GM10248 (cell line): Measurements from ENCODE around the gene RASSF3.

Experiments used
- CTCF ChIA-PET: fragments of 300-600 bp; sonication (Branson Sonifier 250); formaldehyde crosslinking; extraction: SDS; loops from one replicate; lab custom pipeline; 2021; ENCODE audit warnings: antibody characterized with exemption; lab: Yijun Ruan, JAX
- POLR2A ChIA-PET: fragments of 350-650 bp; sonication (Branson Sonifier 250); formaldehyde crosslinking; extraction: SDS; loops from one replicate; lab custom pipeline; 2020; ENCODE audit warnings: antibody characterized with exemption; lab: Yijun Ruan, JAX
- DNase-seq: peaks from one replicate; pipeline ENCODE4 v3.0.0; 2012; ENCODE audit errors: extremely low spot score
- TF ChIP-seq, protein P1 (sequence below): IDR thresholded peaks from 2 replicates; pipeline ENCODE4 v1.5.1; 2012; ENCODE audit warnings: mild to moderate bottlenecking, low read depth; ENCODE audit errors: extremely low read depth, missing control alignments, control extremely low read depth

RASSF3 gene

GRCh38 chr12:64742416-64742815 lies 132.1 kb downstream of the RASSF3 start:
- CTCF ChIA-PET: interaction anchor here (1.0 to 1.3 kb wide), 2 partner anchors 16 to 193 kb away, joined by 3 read pairs; no protein-coding TSS in a partner anchor
- DNase-seq: no peak
- TF ChIP-seq, protein P1, sequence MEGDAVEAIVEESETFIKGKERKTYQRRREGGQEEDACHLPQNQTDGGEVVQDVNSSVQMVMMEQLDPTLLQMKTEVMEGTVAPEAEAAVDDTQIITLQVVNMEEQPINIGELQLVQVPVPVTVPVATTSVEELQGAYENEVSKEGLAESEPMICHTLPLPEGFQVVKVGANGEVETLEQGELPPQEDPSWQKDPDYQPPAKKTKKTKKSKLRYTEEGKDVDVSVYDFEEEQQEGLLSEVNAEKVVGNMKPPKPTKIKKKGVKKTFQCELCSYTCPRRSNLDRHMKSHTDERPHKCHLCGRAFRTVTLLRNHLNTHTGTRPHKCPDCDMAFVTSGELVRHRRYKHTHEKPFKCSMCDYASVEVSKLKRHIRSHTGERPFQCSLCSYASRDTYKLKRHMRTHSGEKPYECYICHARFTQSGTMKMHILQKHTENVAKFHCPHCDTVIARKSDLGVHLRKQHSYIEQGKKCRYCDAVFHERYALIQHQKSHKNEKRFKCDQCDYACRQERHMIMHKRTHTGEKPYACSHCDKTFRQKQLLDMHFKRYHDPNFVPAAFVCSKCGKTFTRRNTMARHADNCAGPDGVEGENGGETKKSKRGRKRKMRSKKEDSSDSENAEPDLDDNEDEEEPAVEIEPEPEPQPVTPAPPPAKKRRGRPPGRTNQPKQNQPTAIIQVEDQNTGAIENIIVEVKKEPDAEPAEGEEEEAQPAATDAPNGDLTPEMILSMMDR: no peak
- POLR2A ChIA-PET: no interaction called here

DNA sequence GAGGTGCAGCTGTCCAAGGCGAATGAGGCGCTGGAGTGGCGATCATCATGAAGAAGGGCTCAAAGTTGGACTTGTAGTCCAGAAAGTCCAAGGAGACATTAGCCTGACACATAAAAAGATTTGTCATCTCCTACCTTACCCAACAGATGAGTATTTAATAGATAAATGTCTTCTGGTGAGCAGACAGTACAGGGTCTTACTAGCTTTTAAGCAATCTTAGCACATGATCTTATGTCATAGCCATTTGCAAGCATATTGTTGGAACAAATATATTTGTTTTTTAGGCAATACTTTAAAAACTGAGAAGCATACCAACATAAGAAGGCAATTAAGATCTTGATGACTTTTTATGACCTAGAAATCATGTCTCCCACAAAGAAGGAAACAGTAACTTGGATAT lies 132.9 kb downstream of the RASSF3 start:
- ChIA-PET POLR2A (no interaction called here), CTCF (interaction anchor here (1.0 to 2.6 kb wide), 4 partner anchors 14 to 194 kb away, joined by 3 to 8 read pairs (median 3); no protein-coding TSS in a partner anchor)
- TF ChIP-seq, protein P1: no peak
- DNase-seq: no peak

DNA sequence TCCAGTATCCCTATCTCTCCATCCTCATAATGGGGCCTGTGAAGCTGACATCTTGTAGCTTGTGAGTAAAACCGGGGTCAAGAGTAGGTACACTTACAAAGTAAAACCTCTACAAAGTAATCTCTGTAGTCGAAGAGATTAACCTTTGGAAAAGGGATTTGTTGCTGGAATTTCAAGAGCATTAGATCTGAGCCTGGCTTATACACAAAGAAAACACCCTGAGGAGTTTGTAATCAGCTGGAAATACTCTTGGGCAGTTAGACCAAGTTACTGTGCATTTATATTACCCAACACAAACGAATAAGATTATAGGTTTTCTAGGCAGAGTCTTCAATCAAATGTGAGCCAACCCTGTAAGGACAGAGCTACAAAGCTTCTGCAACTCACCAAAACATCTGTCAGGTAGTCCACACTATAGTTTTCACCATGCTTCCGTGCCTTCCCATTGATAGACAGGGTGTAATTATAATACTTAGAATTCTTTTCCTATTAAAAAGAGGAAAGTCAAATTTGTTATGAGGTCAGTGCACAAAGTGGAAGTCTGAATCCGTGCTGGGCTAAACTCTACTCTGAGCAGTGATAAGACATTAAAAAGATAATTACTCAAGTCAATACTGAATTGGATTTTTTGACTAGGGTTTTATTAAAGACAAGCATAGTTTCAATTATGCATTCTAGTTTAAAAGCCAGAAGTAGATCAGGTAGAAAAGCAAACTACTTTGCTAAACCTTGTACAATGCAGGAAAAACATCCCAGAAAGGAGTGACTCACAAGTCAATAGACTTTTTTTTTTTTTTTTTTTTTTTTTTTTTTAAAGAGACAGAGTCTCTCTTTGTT lies 134.3 kb downstream of the RASSF3 start:
- DNase-seq: no peak

DNA sequence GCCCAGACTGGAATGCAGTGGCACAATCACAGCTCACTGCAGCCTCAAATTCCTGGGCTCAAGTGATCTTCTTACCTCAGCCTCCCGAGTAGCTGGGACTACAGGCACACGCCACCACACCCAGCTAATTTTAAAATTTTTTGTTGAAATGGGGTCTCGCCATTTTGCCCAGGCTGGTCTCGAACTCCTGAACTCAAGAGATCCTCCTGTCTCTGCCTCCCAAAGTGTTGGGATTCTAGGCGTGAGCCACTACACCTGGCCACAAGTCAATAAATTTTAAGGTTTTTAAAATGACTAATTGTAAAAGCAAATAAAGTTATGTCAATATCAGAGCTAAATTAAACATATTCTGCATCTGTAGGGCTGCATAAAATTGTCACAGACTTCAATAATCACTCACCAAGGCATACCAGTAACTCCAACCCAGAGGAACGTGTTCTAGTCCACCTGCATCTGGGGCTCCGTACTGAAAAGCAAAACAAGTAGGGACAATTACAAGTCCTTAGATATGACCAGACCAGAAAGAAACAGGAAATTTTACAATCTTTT lies 135.0 kb downstream of the RASSF3 start:
- CTCF ChIA-PET: interaction anchor here (1.1 to 2.6 kb wide), 3 partner anchors 9 to 26 kb away, joined by 3 to 8 read pairs (median 4); no protein-coding TSS in a partner anchor

More for the DNA sequence above, 134.3 kb downstream of the RASSF3 start:
- ChIA-PET POLR2A (no interaction called here), CTCF (interaction anchor here (1.0 to 2.6 kb wide), 2 partner anchors 12 to 195 kb away, joined by 3 to 8 read pairs; no protein-coding TSS in a partner anchor)
- TF ChIP-seq, protein P1: no peak

DNA sequence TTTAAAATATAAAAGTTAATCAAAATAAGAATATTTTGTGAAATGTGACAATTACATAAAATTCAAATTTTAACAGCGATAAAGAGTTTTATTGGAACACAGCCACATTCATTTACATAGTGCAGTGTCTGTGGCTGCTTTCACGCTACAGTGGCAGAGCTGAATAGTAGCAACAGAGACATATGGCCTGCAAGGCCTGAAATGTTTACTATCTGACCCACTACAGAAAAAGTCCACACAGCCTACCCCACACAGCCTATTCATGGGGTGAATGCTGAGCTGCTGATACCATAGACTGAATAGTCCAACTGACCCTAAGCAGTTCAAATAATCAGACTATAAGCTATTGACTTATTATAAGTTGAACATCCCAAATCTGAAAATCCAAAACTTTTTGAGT lies 135.7 kb downstream of the RASSF3 start:
- ChIA-PET CTCF (interaction anchor here (1.1 to 1.3 kb wide), 4 partner anchors 8 to 196 kb away, joined by 3 to 4 read pairs (median 4); no protein-coding TSS in a partner anchor), POLR2A (no interaction called here)
- no peak for DNase-seq
- TF ChIP-seq, protein P1: no peak

More for the DNA sequence above, 135.0 kb downstream of the RASSF3 start:
- no peak for DNase-seq
- TF ChIP-seq, protein P1: no peak
- POLR2A ChIA-PET: no interaction called here

DNA sequence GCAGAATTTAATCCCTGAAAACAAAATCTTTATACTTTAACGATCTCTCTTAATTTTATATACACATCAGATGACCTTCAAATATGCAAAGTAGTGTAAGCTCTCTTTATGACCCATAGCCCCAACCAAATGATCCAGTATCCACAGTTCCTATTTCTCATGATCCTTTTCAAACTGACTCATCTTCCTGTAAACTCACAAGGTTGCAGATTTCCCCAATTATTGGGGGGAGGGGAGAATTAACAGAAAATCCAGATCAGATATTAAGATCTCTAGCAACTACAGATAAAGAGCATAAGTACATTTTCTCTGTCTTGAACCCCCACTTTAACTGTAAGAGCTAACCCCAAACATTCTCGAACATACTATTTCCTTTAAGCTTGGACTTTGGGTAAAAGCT lies 136.4 kb downstream of the RASSF3 start:
- ChIA-PET POLR2A (no interaction called here), CTCF (interaction anchor here (0.6 to 1.3 kb wide), 4 partner anchors 8 to 197 kb away, joined by 3 to 4 read pairs (median 4); no protein-coding TSS in a partner anchor)
- TF ChIP-seq, protein P1: no peak
- DNase-seq: no peak
